Erythroblast (primary cell): ENCODE results near the gene TSEN15.

Source experiments
- GATA1 ChIP-seq: IDR thresholded peaks from 2 replicates; pipeline ENCODE4 v1.6.1; 2011; ENCODE audit warnings: low read depth, mild to moderate bottlenecking, control low read depth, low read length, moderate library complexity
- POLR2A ChIP-seq: IDR thresholded peaks from 2 replicates; pipeline ENCODE4 v1.6.1; 2011; ENCODE audit warnings: mild to moderate bottlenecking, low read length

GRCh38 chr1:184031092-184031408, 20.5 kb upstream of the TSEN15 start:
- no peak for TF ChIP-seq POLR2A
- TF ChIP-seq GATA1, result no peak
